WI38 (cell line): ENCODE data around the gene SCMH1.

Experiments
- H3K4me3 ChIP-seq: 2 replicates; pipeline ENCODE4 v1.5.1; 2011; ENCODE audit warnings: low read depth, mild to moderate bottlenecking, control low read depth, low read length
- TF ChIP-seq, protein P1 (sequence below): IDR thresholded peaks from 2 replicates; pipeline ENCODE4 v1.5.1; 2012; ENCODE audit warnings: low read depth, mild to moderate bottlenecking, control low read depth, low read length

SCMH1 gene

DNA sequence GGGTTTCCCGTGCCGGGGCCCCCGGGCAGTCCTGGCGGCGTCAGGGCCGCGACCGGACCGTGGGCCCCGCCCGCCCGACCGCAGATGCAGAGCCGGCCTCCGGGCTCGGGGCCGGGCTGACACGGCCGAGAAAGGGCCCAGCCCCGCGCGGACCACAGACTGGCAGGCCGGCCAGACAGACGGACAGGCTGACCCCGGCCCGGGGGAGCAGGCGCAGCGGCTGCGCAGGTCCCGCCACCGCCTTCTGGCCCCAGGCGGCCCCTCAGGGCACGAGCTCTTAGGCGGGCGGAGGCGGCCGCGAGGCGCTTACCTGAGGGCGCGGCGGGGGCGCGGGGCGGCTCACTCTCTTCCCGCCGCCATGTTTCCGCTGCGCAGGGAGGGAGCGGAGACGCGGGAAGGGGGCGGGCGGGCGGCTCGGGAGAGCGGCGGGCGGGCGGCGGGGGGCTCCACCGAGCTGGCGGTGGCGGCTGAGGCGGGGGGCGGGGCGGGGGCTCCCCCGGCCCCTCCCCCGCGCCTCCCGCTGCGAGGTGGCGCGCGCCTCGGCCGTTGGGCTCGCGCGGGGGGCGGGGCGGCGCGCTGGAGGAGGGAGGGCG is at the start of gene SCMH1:
SCMH1 (minus strand) TSS at position 558 of the 593 bp plus-strand sequence. CDS start 56,173 bp downstream, outside the sequence.
- TF ChIP-seq, protein P1, sequence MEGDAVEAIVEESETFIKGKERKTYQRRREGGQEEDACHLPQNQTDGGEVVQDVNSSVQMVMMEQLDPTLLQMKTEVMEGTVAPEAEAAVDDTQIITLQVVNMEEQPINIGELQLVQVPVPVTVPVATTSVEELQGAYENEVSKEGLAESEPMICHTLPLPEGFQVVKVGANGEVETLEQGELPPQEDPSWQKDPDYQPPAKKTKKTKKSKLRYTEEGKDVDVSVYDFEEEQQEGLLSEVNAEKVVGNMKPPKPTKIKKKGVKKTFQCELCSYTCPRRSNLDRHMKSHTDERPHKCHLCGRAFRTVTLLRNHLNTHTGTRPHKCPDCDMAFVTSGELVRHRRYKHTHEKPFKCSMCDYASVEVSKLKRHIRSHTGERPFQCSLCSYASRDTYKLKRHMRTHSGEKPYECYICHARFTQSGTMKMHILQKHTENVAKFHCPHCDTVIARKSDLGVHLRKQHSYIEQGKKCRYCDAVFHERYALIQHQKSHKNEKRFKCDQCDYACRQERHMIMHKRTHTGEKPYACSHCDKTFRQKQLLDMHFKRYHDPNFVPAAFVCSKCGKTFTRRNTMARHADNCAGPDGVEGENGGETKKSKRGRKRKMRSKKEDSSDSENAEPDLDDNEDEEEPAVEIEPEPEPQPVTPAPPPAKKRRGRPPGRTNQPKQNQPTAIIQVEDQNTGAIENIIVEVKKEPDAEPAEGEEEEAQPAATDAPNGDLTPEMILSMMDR, result no peak
- H3K4me3 ChIP-seq, result peak within 1 kb of the TSS; percentile 68

DNA sequence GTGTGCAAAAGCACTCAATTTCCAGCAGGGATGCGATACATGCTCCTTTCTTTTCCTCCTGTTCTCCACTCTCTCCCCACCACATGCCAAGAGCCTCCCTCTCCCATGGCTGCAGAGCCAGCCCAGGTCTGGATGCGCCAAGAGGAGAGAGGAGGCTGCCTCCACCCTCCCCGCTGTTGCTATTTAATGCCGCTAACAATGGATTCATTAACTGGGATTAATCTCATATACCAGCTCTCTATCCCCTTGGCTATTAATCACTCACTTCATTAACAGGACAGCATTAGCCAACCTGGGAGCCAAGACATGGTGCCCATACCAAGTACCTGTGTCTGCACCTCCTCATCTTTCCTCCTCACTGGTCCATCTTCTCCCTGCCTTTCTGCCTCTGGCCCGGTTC is 49.1 kb upstream of the SCMH1 start:
- TF ChIP-seq, protein P1, result no peak
- no peak overlapping the region for H3K4me3 ChIP-seq

DNA sequence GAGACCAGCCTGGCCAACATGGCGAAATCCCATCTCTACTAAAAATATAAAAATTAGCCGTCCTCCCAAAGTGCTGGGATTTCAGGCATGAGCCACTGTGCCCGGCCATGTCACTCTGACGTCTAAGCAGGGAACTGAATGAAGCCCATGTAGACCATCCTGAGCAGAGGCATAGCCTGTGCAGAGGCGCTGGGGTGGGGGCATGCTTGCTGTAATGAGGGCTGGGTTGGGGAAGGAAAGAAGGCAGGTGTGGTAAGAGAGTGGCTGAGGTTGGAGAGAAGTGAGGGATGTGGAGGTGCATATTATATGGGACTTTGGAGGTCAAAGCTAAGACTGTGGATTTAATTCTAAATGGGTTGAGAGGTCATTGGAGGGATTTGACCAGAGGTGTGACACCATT is 47.1 kb upstream of the SCMH1 start:
- no peak overlapping the region for H3K4me3 ChIP-seq
- TF ChIP-seq, protein P1, result no peak

DNA sequence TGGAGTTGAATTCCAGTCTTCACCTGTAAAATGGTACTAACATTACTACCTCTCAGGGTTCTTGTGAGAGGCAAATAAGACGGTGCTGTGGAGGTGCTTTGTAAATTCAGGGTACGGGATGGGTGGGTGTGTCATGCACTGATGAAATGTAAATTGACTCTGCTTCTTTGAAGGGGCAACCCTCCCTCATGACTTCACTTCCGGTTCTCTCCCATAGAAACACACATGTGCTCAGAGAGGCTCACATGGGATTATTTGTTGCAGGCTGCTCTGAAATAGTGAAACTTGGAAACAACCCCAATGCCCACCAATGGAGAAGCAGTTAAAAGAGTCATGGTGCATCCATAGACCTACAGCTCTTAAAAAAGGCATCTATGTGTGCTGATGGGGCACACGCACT is 44.9 kb upstream of the SCMH1 start:
- TF ChIP-seq, protein P1, result no peak
- no peak overlapping the region for H3K4me3 ChIP-seq

DNA sequence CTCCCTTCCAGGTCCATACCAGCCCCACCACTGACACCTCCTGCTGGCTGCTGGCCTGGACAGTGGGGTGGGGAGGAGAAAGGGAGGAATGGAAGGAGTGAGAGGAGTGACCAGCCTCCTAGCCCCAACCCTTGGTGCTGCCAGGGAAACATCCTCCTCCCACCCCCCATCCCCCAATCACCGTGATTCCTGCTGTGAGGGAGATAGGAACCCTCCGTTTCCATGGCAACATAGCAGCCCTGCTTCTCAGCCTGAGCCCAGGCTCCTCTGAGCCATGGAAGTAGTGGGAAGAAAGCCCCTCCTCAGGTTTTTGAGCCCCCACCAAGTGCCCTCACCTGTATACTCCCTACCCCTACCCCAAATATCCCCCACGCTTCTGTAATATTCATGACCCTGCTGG is 44.4 kb upstream of the SCMH1 start:
- TF ChIP-seq, protein P1, result no peak
- H3K4me3 ChIP-seq, result no peak overlapping the region

DNA sequence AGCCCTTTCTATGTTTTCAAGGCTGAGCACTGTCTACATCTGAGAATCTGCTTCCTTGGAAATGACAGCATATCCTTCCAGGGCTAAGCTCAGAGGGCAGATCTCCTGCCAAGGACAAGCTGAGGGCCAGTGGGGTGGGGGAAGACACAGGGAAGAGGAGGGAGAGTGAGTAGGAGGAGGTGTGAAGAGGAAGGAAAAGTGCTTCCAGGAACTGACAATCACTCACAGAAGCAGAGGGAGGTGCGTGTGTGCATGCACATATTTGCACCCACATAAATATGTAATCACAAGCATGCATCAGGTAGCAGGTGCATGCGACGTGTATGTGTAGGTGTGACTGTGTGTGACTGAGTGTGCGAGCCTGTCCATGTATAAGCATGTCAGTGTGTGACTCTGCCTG is 43.7 kb upstream of the SCMH1 start:
- TF ChIP-seq, protein P1, result no peak

DNA sequence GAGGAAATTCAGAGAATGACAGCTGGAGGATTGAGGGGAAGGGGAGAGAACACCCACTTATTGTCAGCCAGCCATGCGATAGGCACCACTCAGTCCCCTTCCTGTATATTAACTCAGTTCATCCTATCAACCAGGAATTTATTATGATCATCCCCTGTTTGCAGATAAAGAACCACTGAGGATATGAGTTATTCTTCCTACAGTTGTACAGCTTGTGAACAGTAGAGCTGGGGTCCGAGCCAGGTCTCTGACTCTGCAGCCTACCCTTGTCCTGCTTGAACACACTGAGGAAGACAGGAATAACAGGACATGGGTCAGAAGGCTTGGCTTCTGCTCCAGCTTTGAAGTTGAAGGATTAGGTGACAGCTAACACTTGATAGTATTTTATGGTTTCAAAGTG is 42.0 kb upstream of the SCMH1 start:
- TF ChIP-seq, protein P1, result no peak
- no peak overlapping the region for H3K4me3 ChIP-seq

More for the DNA sequence above, 43.7 kb upstream of the SCMH1 start:
- H3K4me3 ChIP-seq, result no peak overlapping the region
